Adrenal gland (tissue), 12 donors: ENCODE results near the gene FGFBP2. TPM values are rescaled to one million over a fixed set of nuclear protein-coding genes. Genes with fewer than 3 reads are reported as not detected.

ENCODE experiments used
- DNase-seq, 7 donors: peaks; one replicate each; pipeline ENCODE4 v3.0.0-alpha.2; 2019 to 2020
- H3K27ac ChIP-seq, 5 donors: fragments of 200-600 bp; sonication (generic) in 4 of 5; 1 replicate in 3 of 5; 2 replicates in 2 of 5; pipeline versions ENCODE4 v1.5.1 to v1.8.0; 2016 to 2020; ENCODE audit warnings: mild to moderate bottlenecking in 1 of 5
- H3K27me3 ChIP-seq: fragments of 200-600 bp; 2 replicates; pipeline ENCODE4 v1.8.0; 2021
- H3K36me3 ChIP-seq, 2 donors: fragments of 200-600 bp; replicated peaks in 1 of 2; 1 replicate in 1 of 2; 2 replicates in 1 of 2; pipeline versions ENCODE4 v1.5.1 to v1.8.0; 2018 to 2022
- H3K4me1 ChIP-seq, 2 donors: fragments of 200-600 bp; replicated peaks in 1 of 2; 1 replicate in 1 of 2; 2 replicates in 1 of 2; pipeline versions ENCODE4 v1.5.1 to v1.8.0; 2018 to 2021
- H3K4me3 ChIP-seq, 4 donors: fragments of 200-600 bp; sonication (generic) in 3 of 4; one replicate each; pipeline ENCODE4 v1.5.1; 2016 to 2018
- H3K9me3 ChIP-seq, 3 donors: fragments of 200-600 bp; sonication (generic) in 1 of 3; replicated peaks in 1 of 3; 1 replicate in 2 of 3; 2 replicates in 1 of 3; pipeline versions ENCODE4 v1.5.1 to v1.8.0; 2016 to 2021
- CTCF ChIP-seq, 6 experiments: fragments of 450-650 bp in 4 of 6; fragments of 200-600 bp in 2 of 6; sonication (generic) in 1 of 6; IDR thresholded peaks; 1 replicate in 5 of 6; 2 replicates in 1 of 6; pipeline versions ENCODE4 v1.5.1 to v1.8.0; 2016 to 2021; ENCODE audit warnings: antibody characterized with exemption in 6 of 6, mild to moderate bottlenecking in 2 of 6, moderate library complexity in 1 of 6
- POLR2A ChIP-seq, 2 donors: fragments of 450-650 bp; IDR thresholded peaks; one replicate each; pipeline ENCODE4 v1.6.1; 2017; ENCODE audit warnings: antibody characterized with exemption in 2 of 2, mild to moderate bottlenecking in 2 of 2, moderate library complexity in 1 of 2
- WGBS, 4 donors: extraction: QIAGEN DNeasy Blood & Tissue Kit in 2 of 4; methylation state at CpG; one replicate each; pipeline versions ENCODE4 v1.1.5 to v1.1.7; 2013 to 2017; 5-methylcytosine and 5-hydroxymethylcytosine counted together
- intact Hi-C, 2 donors: fragments of 100-400 bp; cut with DNase I; formaldehyde crosslinking; loops; one replicate each; pipeline versions ENCODE4 v1.14.1 to v1.15.0; 2022 to 2023
- polyA plus RNA-seq, 3 donors: library from polyadenylated mRNA; stranded (reverse); fragments of 200-250 nt in 2 of 3; fragments of 350-450 nt in 1 of 3; fragmentation: Illumina TruSeq in 1 of 3; extraction: RNeasy Lipid Tissue Mini Kit (QIAGEN cat#74804) in 1 of 3; gene quantifications; one replicate each; pipeline ENCODE4 v1.2.3, GENCODE V29; 2013 to 2014
- total RNA-seq, 9 donors: library from RNA; depleted of rRNA in 4 of 9; stranded (reverse); fragments of >200 nt in 4 of 9; fragments of 120-200 nt in 1 of 9; fragmentation: NEBNext Ultra II Directional in 1 of 9; extraction: Animal tissue kit (Norgen Biotek cat#: 25700) in 1 of 9; gene quantifications; one replicate each; pipeline versions ENCODE4 v1.1.0 to v1.2.4, GENCODE V29; 2013 to 2023
- donor health status: healthy with polysubstance abuse.
- donor health status: Bipolar disorder and iron deficiency.
- donor health status: DM: yes; HTN: yes; CAD: no.
- donor health status: DM: no; HTN: no; CAD: no.
- donor health status: DM: no; HTN: no; CAD: no.
- donor health status: DM: yes; HTN: yes; CAD: no.

Gene FGFBP2
- total and polyA plus RNA-seq, 12 donors, result 0.26 to 2.9 (median 0.94) TPM; not detected in 2

- no peaks in the 10 kb centered on the region for H3K4me1 ChIP-seq
- WGBS, 4 donors, result 84 to 88% (median 86%) methylated on average over 4 of the region's 4 CpGs
- no peak overlapping the region for H3K27ac ChIP-seq
- DNase-seq, result no peak
- no peaks in the 10 kb centered on the region for H3K36me3 ChIP-seq
- no peaks in the 10 kb centered on the region for H3K27me3 ChIP-seq
- H3K9me3 ChIP-seq, result no peaks in the 10 kb centered on the region
- intact Hi-C loops, result no loop called here
- TF ChIP-seq CTCF (IDR thresholded peaks at IDR 0.05) (no peak), POLR2A (IDR thresholded peaks at IDR 0.05) (no peak)
- H3K4me3 ChIP-seq, result no peak overlapping the region
Measured at GRCh38 chr4:15914291-15914690, 48.7 kb downstream of the FGFBP2 start.

- Histone ChIP-seq H3K27me3 (no peaks in the 10 kb centered on the region), H3K27ac (no peak overlapping the region), H3K4me3 (no peak overlapping the region), H3K36me3 (no peaks in the 10 kb centered on the region), H3K4me1 (no peaks in the 10 kb centered on the region), H3K9me3 (no peaks in the 10 kb centered on the region)
- TF ChIP-seq CTCF (IDR thresholded peaks at IDR 0.05), result no peak
- no peak for TF ChIP-seq POLR2A (IDR thresholded peaks at IDR 0.05)
- DNase-seq, result no peak
- 69 to 72% (median 71%) methylated on average over 2 of the region's 2 CpGs for WGBS, 4 donors
- intact Hi-C loops, result no loop called here
Measured at GRCh38 chr4:15913631-15913970, 49.4 kb downstream of the FGFBP2 start.

- no peak overlapping the region for H3K27ac ChIP-seq
- no peaks in the 10 kb centered on the region for H3K4me1 ChIP-seq
- no peaks in the 10 kb centered on the region for H3K27me3 ChIP-seq
- no peaks in the 10 kb centered on the region for H3K36me3 ChIP-seq
- no peak overlapping the region for H3K4me3 ChIP-seq
- DNase-seq, result no peak
- TF ChIP-seq POLR2A (IDR thresholded peaks at IDR 0.05) (no peak), CTCF (IDR thresholded peaks at IDR 0.05) (no peak)
- no peaks in the 10 kb centered on the region for H3K9me3 ChIP-seq
- intact Hi-C loops, result no loop called here
- 57 to 74% (median 63%) methylated on average over 8 of the region's 8 CpGs for WGBS, 4 donors
Measured at GRCh38 chr4:15912961-15913630, 49.9 kb downstream of the FGFBP2 start.

- no peaks in the 10 kb centered on the region for H3K9me3 ChIP-seq
- no peak for TF ChIP-seq POLR2A (IDR thresholded peaks at IDR 0.05)
- no peak for TF ChIP-seq CTCF (IDR thresholded peaks at IDR 0.05)
- peaks cover 0 to 3% of the 10 kb centered on the region in 2 donors for H3K4me1 ChIP-seq
- no peak overlapping the region for H3K27ac ChIP-seq
- no peak for DNase-seq
- WGBS, 4 donors, result 55 to 70% (median 60%) methylated on average over 7 of the region's 7 CpGs
- H3K27me3 ChIP-seq, result no peaks in the 10 kb centered on the region
- H3K4me3 ChIP-seq, result no peak overlapping the region
- intact Hi-C loops, result no loop called here
- no peaks in the 10 kb centered on the region for H3K36me3 ChIP-seq
Measured at GRCh38 chr4:15912236-15912635, 50.7 kb downstream of the FGFBP2 start.

Other genes with a start within 250 kb of the FGFBP2 start
- gene CD38, start 184.8 kb downstream of the FGFBP2 start, total RNA-seq, result 10 to 100 TPM in 7 of 9 donors, 1 to 10 TPM in 2; 1.7 to 18.4 (median 14.0) TPM
- 1 to 10 TPM; 1.7 to 4.1 (median 3.5) TPM for gene CD38, start 184.8 kb downstream of the FGFBP2 start, polyA plus RNA-seq
- not detected for gene FGFBP1, start 24.4 kb downstream of the FGFBP2 start, total RNA-seq
- under 1 TPM in 1 of 3 donors, not detected in 2; 0.40 TPM for gene FGFBP1, start 24.4 kb downstream of the FGFBP2 start, polyA plus RNA-seq
- gene PROM1, start 120.8 kb upstream of the FGFBP2 start, total RNA-seq, result 1 to 10 TPM in 1 of 9 donors, under 1 TPM in 4, not detected in 4; 0.14 to 1.6 (median 0.42) TPM
- under 1 TPM; 0.16 to 0.42 (median 0.27) TPM for gene PROM1, start 120.8 kb upstream of the FGFBP2 start, polyA plus RNA-seq